Measurements from ENCODE around the gene ABHD6.
"Not testable (repeated sequence)": the region's sequence is repeated elsewhere in the genome, so short reads cannot be mapped to it uniquely, and the experiment has no call there.

The ABHD6 gene

DNA sequence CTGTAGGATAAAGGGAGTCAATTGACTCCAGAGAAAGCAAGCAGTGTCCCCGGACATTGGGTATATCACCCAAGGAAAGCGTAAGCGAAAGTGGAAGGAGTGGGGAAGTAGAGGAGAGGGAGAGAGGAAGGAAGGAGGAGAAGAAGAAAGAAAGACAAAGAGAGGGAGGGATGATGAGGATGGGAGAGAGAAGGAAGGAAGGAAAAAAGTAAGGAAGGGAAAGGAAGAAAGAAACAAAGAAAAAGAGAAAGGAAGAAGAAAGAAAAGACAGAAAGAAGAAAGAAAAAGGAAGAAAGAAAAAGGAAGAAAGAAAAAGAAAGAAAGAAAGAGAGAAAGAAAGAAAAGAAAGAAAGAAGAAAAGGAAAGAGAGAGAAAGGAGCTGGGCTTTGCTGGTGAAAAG lies 27.7 kb upstream of the ABHD6 start:
- no peak overlapping the region for H3K9ac ChIP-seq (ENCODE audit: low read length)
- H3K9me3 ChIP-seq (ENCODE audit: control insufficient read depth, insufficient read depth, low read depth, low read length): no peaks in the 10 kb centered on the region
- H3K4me3 ChIP-seq (ENCODE audit: low read depth, low read length): no peak overlapping the region
- H3K36me3 ChIP-seq (ENCODE audit: control insufficient read depth, insufficient read depth, low read length): no peaks in the 10 kb centered on the region
- no peak overlapping the region for H3K27ac ChIP-seq (ENCODE audit: low read depth, low read length)
- no peaks in the 10 kb centered on the region for H3K4me1 ChIP-seq (ENCODE audit: control insufficient read depth, insufficient read depth, low read length)
- H3K27me3 ChIP-seq (ENCODE audit: control insufficient read depth, insufficient read depth, low read length): no peaks in the 10 kb centered on the region; the same call in 1 of the 2 replicates

DNA sequence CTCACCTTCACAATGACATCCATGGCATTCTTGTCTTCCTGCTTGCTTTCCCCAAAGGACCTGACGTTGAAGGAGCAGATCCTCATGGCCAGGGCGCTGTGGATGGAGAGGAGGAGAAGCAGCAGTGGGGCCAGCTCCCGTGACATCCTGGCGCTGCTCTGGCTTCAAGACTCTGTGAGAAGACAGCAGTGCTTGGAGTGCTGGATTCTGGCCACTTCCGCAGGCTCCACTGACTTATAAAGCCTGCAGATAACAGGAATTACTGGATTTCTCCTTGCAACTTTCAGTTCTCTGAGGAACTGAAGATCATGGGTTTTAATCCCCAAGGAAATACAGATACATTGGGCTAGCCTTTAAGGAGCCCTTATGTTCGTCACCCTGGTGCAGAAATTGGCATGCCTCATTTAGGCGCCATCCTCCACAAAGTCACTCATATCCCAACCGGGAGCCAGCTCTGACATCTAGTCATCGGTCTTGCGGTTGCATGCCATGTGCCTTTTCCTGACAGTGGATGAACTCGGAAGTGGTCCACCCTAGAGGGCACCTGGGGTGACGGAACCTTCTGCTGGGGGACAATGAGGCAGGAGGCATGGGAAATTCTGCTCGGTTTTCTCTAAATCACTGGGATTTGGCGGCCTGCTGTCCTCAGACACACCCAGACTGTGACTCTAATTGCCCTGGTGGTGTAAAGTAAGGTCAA lies 26.7 kb upstream of the ABHD6 start, which contains the start of gene DNASE1L3:
DNASE1L3 (minus strand) TSS at position 212 of the 700 bp plus-strand sequence; CDS start at position 146, 66 bp downstream.
- H3K27me3 ChIP-seq (ENCODE audit: control insufficient read depth, insufficient read depth, low read length): no peaks in the 10 kb centered on the region; the same call in 1 of the 2 replicates
- H3K4me3 ChIP-seq (ENCODE audit: low read depth, low read length): no peak within 1 kb of the TSS
- H3K9me3 ChIP-seq (ENCODE audit: control insufficient read depth, insufficient read depth, low read depth, low read length): no peaks in the 10 kb centered on the region
- no peaks in the 10 kb centered on the region for H3K36me3 ChIP-seq (ENCODE audit: control insufficient read depth, insufficient read depth, low read length)
- no peaks in the 10 kb centered on the region for H3K4me1 ChIP-seq (ENCODE audit: control insufficient read depth, insufficient read depth, low read length)
- no peak within 1 kb of the TSS for H3K27ac ChIP-seq (ENCODE audit: low read depth, low read length)
- no peak within 1 kb of the TSS for H3K9ac ChIP-seq (ENCODE audit: low read length)

DNA sequence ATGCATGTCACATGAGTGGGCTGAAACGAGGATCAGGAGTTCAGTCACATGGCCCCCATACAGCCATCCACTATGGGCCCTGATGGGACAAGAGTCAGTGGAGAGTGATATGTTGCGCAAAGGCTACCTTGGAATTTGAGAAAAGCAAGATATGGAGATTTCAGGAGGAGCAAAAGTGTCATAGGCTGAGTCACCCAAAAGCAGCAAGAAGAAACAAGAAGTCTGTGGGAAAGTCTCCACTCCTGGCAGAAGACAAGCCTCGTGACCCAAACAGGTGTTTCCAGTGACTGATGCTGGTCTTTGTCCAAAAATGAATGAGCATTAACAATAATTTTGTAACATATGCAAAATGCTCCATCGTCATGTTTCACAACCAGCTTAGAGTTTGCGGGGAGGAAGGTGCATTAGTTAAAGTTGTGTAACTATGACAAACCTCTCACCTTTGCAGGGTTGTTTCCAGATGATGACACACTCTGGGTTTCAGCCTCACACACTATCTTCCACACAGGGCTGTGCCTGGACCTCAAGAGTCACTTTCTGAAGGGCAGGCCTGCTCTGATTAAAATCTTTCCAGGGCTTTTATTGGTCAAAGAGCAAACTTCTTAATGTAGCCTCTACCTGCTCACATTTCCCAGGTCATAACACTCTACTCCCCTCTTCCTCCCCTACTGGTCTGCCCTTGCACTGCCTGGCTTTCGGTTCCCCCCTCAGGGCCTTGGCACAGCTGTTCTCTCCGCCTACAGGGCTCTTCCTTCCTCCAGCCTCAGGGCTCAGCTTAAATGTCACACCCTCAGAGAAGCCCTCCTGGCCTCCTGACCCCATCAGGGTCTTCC lies 22.9 kb upstream of the ABHD6 start:
- Histone ChIP-seq H3K27me3 (ENCODE audit: control insufficient read depth, insufficient read depth, low read length) (no peaks in the 10 kb centered on the region; the same call in 1 of the 2 replicates), H3K36me3 (ENCODE audit: control insufficient read depth, insufficient read depth, low read length) (no peaks in the 10 kb centered on the region), H3K9me3 (ENCODE audit: control insufficient read depth, insufficient read depth, low read depth, low read length) (no peaks in the 10 kb centered on the region), H3K27ac (ENCODE audit: low read depth, low read length) (no peak overlapping the region), H3K4me1 (ENCODE audit: control insufficient read depth, insufficient read depth, low read length) (peaks cover 8% of the 10 kb centered on the region), H3K4me3 (ENCODE audit: low read depth, low read length) (no peak overlapping the region), H3K9ac (ENCODE audit: low read length) (no peak overlapping the region)

GRCh38 chr3:58215317-58216025 lies 22.1 kb upstream of the ABHD6 start:
- Histone ChIP-seq H3K27ac (ENCODE audit: low read depth, low read length) (no peak overlapping the region), H3K4me1 (ENCODE audit: control insufficient read depth, insufficient read depth, low read length) (peaks cover 8% of the 10 kb centered on the region), H3K4me3 (ENCODE audit: low read depth, low read length) (no peak overlapping the region), H3K9me3 (ENCODE audit: control insufficient read depth, insufficient read depth, low read depth, low read length) (no peaks in the 10 kb centered on the region), H3K27me3 (ENCODE audit: control insufficient read depth, insufficient read depth, low read length) (no peaks in the 10 kb centered on the region; the same call in 1 of the 2 replicates), H3K36me3 (ENCODE audit: control insufficient read depth, insufficient read depth, low read length) (no peaks in the 10 kb centered on the region), H3K9ac (ENCODE audit: low read length) (no peak overlapping the region)

GRCh38 chr3:58216496-58217195 lies 20.9 kb upstream of the ABHD6 start:
- Histone ChIP-seq H3K4me3 (ENCODE audit: low read depth, low read length) (no peak overlapping the region), H3K27ac (ENCODE audit: low read depth, low read length) (no peak overlapping the region), H3K9me3 (ENCODE audit: control insufficient read depth, insufficient read depth, low read depth, low read length) (no peaks in the 10 kb centered on the region), H3K36me3 (ENCODE audit: control insufficient read depth, insufficient read depth, low read length) (no peaks in the 10 kb centered on the region), H3K9ac (ENCODE audit: low read length) (no peak overlapping the region), H3K27me3 (ENCODE audit: control insufficient read depth, insufficient read depth, low read length) (no peaks in the 10 kb centered on the region), H3K4me1 (ENCODE audit: control insufficient read depth, insufficient read depth, low read length) (peaks cover 8% of the 10 kb centered on the region)

- Histone ChIP-seq H3K4me1 (ENCODE audit: control insufficient read depth, insufficient read depth, low read length) (peaks cover 12% of the 10 kb centered on the region), H3K9me3 (ENCODE audit: control insufficient read depth, insufficient read depth, low read depth, low read length) (no peaks in the 10 kb centered on the region), H3K9ac (ENCODE audit: low read length) (no peak overlapping the region), H3K4me3 (ENCODE audit: low read depth, low read length) (peak overlapping the region; percentile 10), H3K27me3 (ENCODE audit: control insufficient read depth, insufficient read depth, low read length) (no peaks in the 10 kb centered on the region), H3K27ac (ENCODE audit: low read depth, low read length) (no peak overlapping the region), H3K36me3 (ENCODE audit: control insufficient read depth, insufficient read depth, low read length) (no peaks in the 10 kb centered on the region)
Observed at GRCh38 chr3:58217209-58217811, 20.3 kb upstream of the ABHD6 start.

DNA sequence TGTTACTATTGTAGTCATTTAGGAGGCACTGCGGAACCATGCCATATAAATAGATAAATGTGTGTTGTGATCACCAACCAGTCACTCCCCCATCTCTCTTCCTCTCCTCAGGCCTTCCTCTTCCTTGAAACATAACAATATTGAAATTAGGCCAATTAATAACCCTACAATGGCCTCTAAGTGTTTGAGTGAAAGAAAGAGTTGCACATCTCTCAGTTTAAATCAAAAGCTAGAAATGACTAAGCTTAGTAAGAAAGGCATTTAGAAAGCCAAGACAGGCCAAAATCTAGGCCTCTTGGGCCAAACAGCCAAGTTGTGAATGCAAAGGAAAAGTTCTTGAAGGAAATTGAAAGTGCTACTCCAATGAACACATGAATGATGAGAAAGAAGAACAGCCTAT lies 18.7 kb upstream of the ABHD6 start:
- no peak overlapping the region for H3K4me3 ChIP-seq (ENCODE audit: low read depth, low read length)
- no peaks in the 10 kb centered on the region for H3K9me3 ChIP-seq (ENCODE audit: control insufficient read depth, insufficient read depth, low read depth, low read length)
- H3K36me3 ChIP-seq (ENCODE audit: control insufficient read depth, insufficient read depth, low read length): no peaks in the 10 kb centered on the region
- H3K27ac ChIP-seq (ENCODE audit: low read depth, low read length): no peak overlapping the region
- H3K4me1 ChIP-seq (ENCODE audit: control insufficient read depth, insufficient read depth, low read length): peaks cover 16% of the 10 kb centered on the region
- H3K9ac ChIP-seq (ENCODE audit: low read length): no peak overlapping the region
- H3K27me3 ChIP-seq (ENCODE audit: control insufficient read depth, insufficient read depth, low read length): no peaks in the 10 kb centered on the region

- Histone ChIP-seq H3K4me1 (ENCODE audit: control insufficient read depth, insufficient read depth, low read length) (peaks cover 10% of the 10 kb centered on the region), H3K4me3 (ENCODE audit: low read depth, low read length) (peak overlapping the region; percentile 18; the same call in 1 of the 2 replicates), H3K9me3 (ENCODE audit: control insufficient read depth, insufficient read depth, low read depth, low read length) (no peaks in the 10 kb centered on the region), H3K27ac (ENCODE audit: low read depth, low read length) (no peak overlapping the region), H3K27me3 (ENCODE audit: control insufficient read depth, insufficient read depth, low read length) (no peaks in the 10 kb centered on the region), H3K9ac (ENCODE audit: low read length) (peak overlapping the region; percentile 9), H3K36me3 (ENCODE audit: control insufficient read depth, insufficient read depth, low read length) (no peaks in the 10 kb centered on the region)
Observed at GRCh38 chr3:58222161-58222724, 15.3 kb upstream of the ABHD6 start.

GRCh38 chr3:58223855-58224254 lies 13.7 kb upstream of the ABHD6 start:
- no peaks in the 10 kb centered on the region for H3K27me3 ChIP-seq (ENCODE audit: control insufficient read depth, insufficient read depth, low read length)
- no peak overlapping the region for H3K4me3 ChIP-seq (ENCODE audit: low read depth, low read length)
- no peak overlapping the region for H3K9ac ChIP-seq (ENCODE audit: low read length)
- H3K27ac ChIP-seq (ENCODE audit: low read depth, low read length): no peak overlapping the region
- peaks cover 7% of the 10 kb centered on the region for H3K4me1 ChIP-seq (ENCODE audit: control insufficient read depth, insufficient read depth, low read length)
- H3K36me3 ChIP-seq (ENCODE audit: control insufficient read depth, insufficient read depth, low read length): no peaks in the 10 kb centered on the region
- no peaks in the 10 kb centered on the region for H3K9me3 ChIP-seq (ENCODE audit: control insufficient read depth, insufficient read depth, low read depth, low read length)

DNA sequence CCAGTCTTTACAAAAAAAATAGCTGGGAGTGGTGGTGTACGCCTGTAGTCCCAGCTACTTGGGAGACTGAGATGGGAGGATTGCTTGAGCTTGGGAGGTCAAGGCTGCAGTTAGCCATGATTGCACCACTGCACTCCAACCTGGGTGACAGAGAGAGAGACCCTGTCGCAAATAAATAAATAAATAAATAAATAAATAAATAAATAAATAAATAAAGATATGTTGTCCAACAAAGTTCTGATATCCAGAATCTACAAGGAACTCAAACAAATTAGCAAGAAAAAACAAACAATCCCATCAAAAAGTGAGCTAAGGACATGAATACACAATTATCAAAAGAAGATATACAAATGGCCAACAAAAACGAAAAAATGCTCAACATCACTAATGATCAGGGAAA lies 9.7 kb upstream of the ABHD6 start:
- H3K4me1 ChIP-seq (ENCODE audit: control insufficient read depth, insufficient read depth, low read length); H3K4me3 ChIP-seq (ENCODE audit: low read depth, low read length); H3K27me3 ChIP-seq (ENCODE audit: control insufficient read depth, insufficient read depth, low read length); H3K9me3 ChIP-seq (ENCODE audit: control insufficient read depth, insufficient read depth, low read depth, low read length); H3K27ac ChIP-seq (ENCODE audit: low read depth, low read length); H3K36me3 ChIP-seq (ENCODE audit: control insufficient read depth, insufficient read depth, low read length); H3K9ac ChIP-seq (ENCODE audit: low read length): not testable (repeated sequence)
